GM12874 (cell line): Measurements from ENCODE around the gene SEPTIN5.

ENCODE experiments used
- TF ChIP-seq, protein P1 (sequence below): IDR thresholded peaks from 2 replicates; pipeline ENCODE4 v1.5.1; 2011; ENCODE audit warnings: low read depth, mild to moderate bottlenecking, control low read depth, low read length, moderate library complexity; ENCODE audit not compliant: insufficient read depth

The SEPTIN5 gene

DNA sequence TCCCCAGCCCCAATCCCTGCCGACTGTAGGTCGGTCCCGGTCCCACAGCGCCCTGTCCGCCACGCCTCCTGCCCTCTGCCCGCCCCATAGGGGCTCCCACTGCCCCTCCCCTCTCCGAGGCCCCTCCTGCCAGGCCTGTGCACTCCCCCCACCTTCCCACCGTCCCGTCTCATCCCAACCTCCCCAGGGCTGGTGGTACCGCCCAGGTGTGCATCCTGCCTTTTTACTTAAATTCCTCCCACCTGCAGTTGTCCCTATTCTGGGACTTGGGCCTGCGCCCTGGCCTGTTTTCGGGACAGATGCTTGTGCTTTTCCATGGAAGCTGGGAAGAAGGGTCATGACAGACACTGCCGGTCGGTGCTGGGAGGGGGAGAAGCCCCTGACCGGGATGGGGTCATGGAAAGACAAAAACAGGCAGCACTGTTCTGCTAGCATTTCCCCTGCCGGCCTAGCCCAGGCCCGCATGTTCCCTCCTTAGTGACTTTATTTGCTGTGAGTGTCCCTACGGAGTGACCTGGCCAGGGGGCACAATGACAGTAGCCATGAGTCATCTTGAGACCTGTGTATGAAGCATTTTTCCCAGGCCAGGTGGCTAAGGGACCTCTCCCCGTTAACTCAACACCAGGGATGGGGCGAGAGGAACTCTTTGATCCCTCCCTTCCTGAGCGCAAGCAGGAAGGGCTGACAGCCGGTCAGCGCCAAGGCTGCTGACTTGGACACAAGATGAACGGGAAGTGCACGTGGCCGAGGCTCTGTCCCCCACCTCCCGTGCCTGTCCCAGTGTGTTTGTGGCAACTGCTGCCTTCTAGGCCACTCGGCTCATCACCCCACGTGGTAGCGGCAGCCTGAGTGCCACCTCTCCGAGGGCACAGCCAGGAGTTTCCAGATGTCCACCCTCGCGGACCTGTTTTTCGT, 53.4 kb downstream of the SEPTIN5 start:
- TF ChIP-seq, protein P1, sequence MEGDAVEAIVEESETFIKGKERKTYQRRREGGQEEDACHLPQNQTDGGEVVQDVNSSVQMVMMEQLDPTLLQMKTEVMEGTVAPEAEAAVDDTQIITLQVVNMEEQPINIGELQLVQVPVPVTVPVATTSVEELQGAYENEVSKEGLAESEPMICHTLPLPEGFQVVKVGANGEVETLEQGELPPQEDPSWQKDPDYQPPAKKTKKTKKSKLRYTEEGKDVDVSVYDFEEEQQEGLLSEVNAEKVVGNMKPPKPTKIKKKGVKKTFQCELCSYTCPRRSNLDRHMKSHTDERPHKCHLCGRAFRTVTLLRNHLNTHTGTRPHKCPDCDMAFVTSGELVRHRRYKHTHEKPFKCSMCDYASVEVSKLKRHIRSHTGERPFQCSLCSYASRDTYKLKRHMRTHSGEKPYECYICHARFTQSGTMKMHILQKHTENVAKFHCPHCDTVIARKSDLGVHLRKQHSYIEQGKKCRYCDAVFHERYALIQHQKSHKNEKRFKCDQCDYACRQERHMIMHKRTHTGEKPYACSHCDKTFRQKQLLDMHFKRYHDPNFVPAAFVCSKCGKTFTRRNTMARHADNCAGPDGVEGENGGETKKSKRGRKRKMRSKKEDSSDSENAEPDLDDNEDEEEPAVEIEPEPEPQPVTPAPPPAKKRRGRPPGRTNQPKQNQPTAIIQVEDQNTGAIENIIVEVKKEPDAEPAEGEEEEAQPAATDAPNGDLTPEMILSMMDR, result no peak

- TF ChIP-seq, protein P1, result no peak
Measured at GRCh38 chr22:19769393-19769715, 55.1 kb downstream of the SEPTIN5 start.

DNA sequence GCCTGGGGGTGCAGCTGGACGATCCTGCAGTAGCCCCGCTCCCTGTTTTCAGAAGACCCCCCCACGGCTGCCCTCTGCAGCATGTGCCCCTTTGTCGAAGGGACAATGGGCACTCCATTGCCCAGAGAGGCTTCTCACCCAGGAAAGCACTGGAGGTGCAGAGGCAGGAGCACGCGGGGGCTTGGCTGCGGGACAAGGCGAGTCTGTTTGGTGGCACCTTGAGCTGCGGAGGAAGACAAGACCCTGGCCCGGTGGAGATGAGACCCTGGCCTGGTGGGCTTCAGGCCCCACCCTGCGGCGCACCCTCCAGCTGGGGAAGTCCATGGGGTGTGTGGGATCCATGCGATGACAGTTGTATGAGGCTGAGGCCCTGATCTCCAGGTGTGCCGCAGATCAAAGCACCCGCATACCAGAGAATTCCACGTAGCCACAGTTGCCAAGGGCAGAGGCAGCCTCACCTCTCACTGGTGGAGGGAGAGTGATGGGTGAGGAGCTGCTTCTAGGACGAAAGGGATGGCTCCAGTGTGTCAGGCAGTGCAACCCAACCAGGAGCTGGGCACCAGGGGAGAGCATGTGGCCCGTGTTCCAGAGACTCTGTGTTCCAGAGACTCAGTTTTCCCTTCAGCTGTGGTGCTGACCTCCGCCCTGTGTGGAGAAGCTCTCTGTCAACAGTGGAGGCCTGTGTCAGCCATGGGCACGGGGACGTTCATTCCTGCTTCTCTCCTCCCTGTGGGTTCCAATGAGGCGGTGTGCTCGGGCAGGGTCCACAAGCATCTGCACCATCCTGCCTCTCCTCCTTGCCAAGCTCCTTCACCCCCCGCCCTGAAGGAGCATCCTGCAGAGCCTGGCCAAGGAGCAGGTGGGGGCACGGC, 56.3 kb downstream of the SEPTIN5 start:
- TF ChIP-seq, protein P1, result no peak

DNA sequence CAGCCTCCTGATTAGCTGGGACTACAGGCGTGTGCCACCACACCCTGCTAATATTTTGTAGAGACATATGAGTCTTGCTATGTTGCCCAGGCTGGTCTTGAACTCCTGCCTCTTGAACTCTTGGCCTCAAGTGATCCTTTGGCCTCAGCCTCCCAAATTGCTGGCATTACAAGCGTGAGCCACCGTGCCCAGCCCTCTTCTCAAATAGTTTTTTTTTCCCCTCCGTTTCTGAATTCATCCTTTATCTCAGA, 58.0 kb downstream of the SEPTIN5 start:
- TF ChIP-seq, protein P1, result no peak
